Measurements from ENCODE around the gene KAT2B. TPM values are rescaled to one million over a fixed set of nuclear protein-coding genes. Genes with fewer than 3 reads are reported as not detected.

KAT2B gene
- total and polyA plus RNA-seq, 2 of the 13 experiments (the other 11 are each of a cell fraction or from before 2014, with no cell fraction given), result 0.97 to 1.7 TPM

GRCh38 chr3:20185679-20186599 lies 145.7 kb downstream of the KAT2B start, which contains the start of gene SGO1:
SGO1 (minus strand) TSS chr3:20186206; CDS start chr3:20184027, 2,179 bp downstream.
- H3K4me2 ChIP-seq (ENCODE audit: low read depth, low read length), result peak within 1 kb of the TSS; percentile 76
- 0% methylated on average over 18 of the region's 65 CpGs for WGBS (ENCODE audit: low lambda C conversion rate)
- in situ Hi-C loops (cut with HindIII; ENCODE audit: extremely low pct_ligation_motif_present, low pct_unique_long_range_greater_than_20kb) (no loop called here), intact Hi-C loops (cut with micrococcal nuclease; ENCODE audit: unreplicated experiment) (loop anchor here (5.0 to 10.0 kb wide), 2 partner anchors 241 to 299 kb away; partner anchors contain the start of gene RAB5A)
- peaks cover 0 to 19% of the 10 kb centered on the region in 2 experiments; a peak in 3 of 5 replicates for H3K36me3 ChIP-seq (replicated peaks in 1 of 2; ENCODE audit: control insufficient read depth in 1 of 2, insufficient read depth in 2 of 2, low read length in 2 of 2)
- ChIA-PET POLR2A (no interaction called here), CTCF (ENCODE audit: low intra/inter-chr PET ratio, low total read pairs) (no interaction called here)
- peak; percentile 88 for FAIRE-seq
- peak within 1 kb of the TSS; percentile 96 for H3K9ac ChIP-seq (ENCODE audit: insufficient read depth, low read depth, low read length)
- peak within 1 kb of the TSS; percentile 96 for H2AFZ ChIP-seq (ENCODE audit: low read length)
- H4K20me1 ChIP-seq (ENCODE audit: insufficient read depth, low read length), result no peaks in the 10 kb centered on the region
- peak within 1 kb of the TSS; percentile 91 to 99 (median 93) for H3K4me3 ChIP-seq (replicated peaks in 1 of 3; ENCODE audit: insufficient read depth in 1 of 3, low read depth in 2 of 3, low read length in 3 of 3)
- no peaks in the 10 kb centered on the region for H3K9me3 ChIP-seq (ENCODE audit: low read length)
- TSS peak; percentile 84 for BruUV-seq (replicated peaks)
- peak; percentile 98 for ATAC-seq
- no peaks in the 10 kb centered on the region; a peak in 1 of 5 replicates for H3K27me3 ChIP-seq (ENCODE audit: control insufficient read depth in 1 of 2, insufficient read depth in 2 of 2, low read length in 2 of 2)
- peak within 1 kb of the TSS; percentile 91 for H3K27ac ChIP-seq (ENCODE audit: extremely low read length, insufficient read depth, low read length)
- peak; percentile 94 for DNase-seq (ENCODE audit: low spot score)
- H3K79me2 ChIP-seq (ENCODE audit: insufficient read depth, low read length), result peaks cover 23% of the 10 kb centered on the region
- H3K4me1 ChIP-seq (ENCODE audit: insufficient read depth, low read length), result peaks cover 21% of the 10 kb centered on the region
- TF ChIP-seq TMF1 (CRISPR knock-in tag; IDR thresholded peaks at IDR 0.05; ENCODE audit: low read depth) (peak; percentile 88; the same call in 1 of the 2 replicates), HBP1 (CRISPR knock-in tag; IDR thresholded peaks at IDR 0.05; ENCODE audit: low read depth) (peak; percentile 97), NFIB (CRISPR knock-in tag; IDR thresholded peaks at IDR 0.05; ENCODE audit: borderline replicate concordance) (no peak), THAP9 (CRISPR knock-in tag; IDR thresholded peaks at IDR 0.05; ENCODE audit: borderline replicate concordance) (peak; percentile 94; the same call in 1 of the 2 replicates), YEATS4 (CRISPR knock-in tag; IDR thresholded peaks at IDR 0.05; ENCODE audit: borderline replicate concordance) (peak; percentile 47; the same call in 1 of the 2 replicates), ZNF292 (CRISPR knock-in tag; IDR thresholded peaks at IDR 0.05; ENCODE audit: borderline replicate concordance, low read depth) (no peak), HDAC2 (CRISPR knock-in tag; IDR thresholded peaks at IDR 0.05) (peak; percentile 81), RXRA (CRISPR knock-in tag; IDR thresholded peaks at IDR 0.05) (peak; percentile 60; the same call in 1 of the 2 replicates), ZNF547 (CRISPR knock-in tag; IDR thresholded peaks at IDR 0.05) (peak; percentile 48; the same call in 1 of the 2 replicates), GTF2F1 (IDR thresholded peaks at IDR 0.05; ENCODE audit: low read length) (peak; percentile 84; the same call in 1 of the 2 replicates), ZMYM4 (CRISPR knock-in tag; IDR thresholded peaks at IDR 0.05) (peak; percentile 99), MNT (IDR thresholded peaks at IDR 0.05) (peak; percentile 88), HES4 (CRISPR knock-in tag; IDR thresholded peaks at IDR 0.05; ENCODE audit: borderline replicate concordance) (no peak), SMAD1 (CRISPR knock-in tag; IDR thresholded peaks at IDR 0.05; ENCODE audit: borderline replicate concordance, low read depth) (no peak), MTF2 (CRISPR knock-in tag; IDR thresholded peaks at IDR 0.05; ENCODE audit: borderline replicate concordance) (peak; percentile 77; the same call in 1 of the 2 replicates), SRSF9 (IDR thresholded peaks at IDR 0.05; ENCODE audit: borderline replicate concordance, insufficient read depth, low read depth, low read length, poor library complexity, severe bottlenecking) (no peak)
